Astrocyte (in vitro differentiated cells and primary cell): Measurements from ENCODE around the gene GNG2. TPM values are rescaled to one million over a fixed set of nuclear protein-coding genes. Genes with fewer than 3 reads are reported as not detected.

Source experiments
- DNase-seq: peaks from one replicate; pipeline ENCODE4 v3.0.0-alpha.2; 2010; ENCODE audit warnings: low read depth
- FAIRE-seq: peaks from 2 replicates; lab custom pipeline; 2011; peaks lifted over from hg19 to GRCh38; lab: Jason Lieb, UNC
- H2AFZ ChIP-seq: 2 replicates; pipeline ENCODE4 v1.6.0; 2012; ENCODE audit warnings: low read depth, low read length, inconsistent platforms
- H3K27ac ChIP-seq: 2 replicates; pipeline ENCODE4 v1.5.1; 2011; ENCODE audit warnings: low read depth, low read length, inconsistent platforms
- H3K27me3 ChIP-seq: 2 replicates; pipeline ENCODE4 v1.6.0; 2011; ENCODE audit warnings: low read length, inconsistent platforms; ENCODE audit not compliant: insufficient read depth
- H3K36me3 ChIP-seq: 2 replicates; pipeline ENCODE4 v1.5.1; 2011; ENCODE audit warnings: low read length, inconsistent platforms; ENCODE audit not compliant: insufficient read depth
- H3K4me1 ChIP-seq: 2 replicates; pipeline ENCODE4 v1.5.1; 2011; ENCODE audit warnings: low read length, inconsistent platforms; ENCODE audit not compliant: insufficient read depth
- H3K4me2 ChIP-seq: 2 replicates; pipeline ENCODE4 v1.6.0; 2012; ENCODE audit warnings: low read length, inconsistent platforms
- H3K4me3 ChIP-seq: 2 replicates; pipeline ENCODE4 v1.5.1; 2011; ENCODE audit warnings: low read depth, mild to moderate bottlenecking, low read length, inconsistent platforms; ENCODE audit not compliant: insufficient read depth
- H3K79me2 ChIP-seq: 2 replicates; pipeline ENCODE4 v1.6.0; 2012; ENCODE audit warnings: mild to moderate bottlenecking, low read length, inconsistent platforms; ENCODE audit not compliant: insufficient read depth
- H3K9ac ChIP-seq: 2 replicates; pipeline ENCODE4 v1.6.0; 2012; ENCODE audit warnings: mild to moderate bottlenecking, low read length, inconsistent platforms
- H3K9me3 ChIP-seq: 2 replicates; pipeline ENCODE4 v1.5.1; 2012; ENCODE audit warnings: low read depth, mild to moderate bottlenecking, low read length, inconsistent platforms; ENCODE audit not compliant: insufficient read depth
- H4K20me1 ChIP-seq: 2 replicates; pipeline ENCODE4 v1.6.0; 2012; ENCODE audit warnings: low read length, inconsistent platforms; ENCODE audit not compliant: insufficient read depth
- H3K27ac Mint-ChIP-seq: one replicate; pipeline ENCODE4 v1.8.0; 2021; ENCODE audit warnings: mild to moderate bottlenecking, mixed read lengths; ENCODE audit not compliant: unreplicated experiment
- H3K27me3 Mint-ChIP-seq: one replicate; pipeline ENCODE4 v1.8.0; 2021; ENCODE audit warnings: low read depth, mixed read lengths; ENCODE audit not compliant: unreplicated experiment
- H3K36me3 Mint-ChIP-seq: one replicate; pipeline ENCODE4 v1.8.0; 2021; ENCODE audit warnings: low read depth, mixed read lengths; ENCODE audit not compliant: unreplicated experiment
- H3K4me1 Mint-ChIP-seq: one replicate; pipeline ENCODE4 v1.8.0; 2021; ENCODE audit warnings: low read depth, mixed read lengths; ENCODE audit not compliant: unreplicated experiment
- H3K4me3 Mint-ChIP-seq: one replicate; pipeline ENCODE4 v1.8.0; 2021; ENCODE audit warnings: mild to moderate bottlenecking, moderate library complexity, mixed read lengths; ENCODE audit not compliant: unreplicated experiment
- H3K9me3 Mint-ChIP-seq: one replicate; pipeline ENCODE4 v1.8.0; 2021; ENCODE audit warnings: mild to moderate bottlenecking, mixed read lengths; ENCODE audit not compliant: unreplicated experiment
- EZH2 ChIP-seq: IDR thresholded peaks from 2 replicates; pipeline ENCODE4 v1.6.1; 2012; ENCODE audit warnings: mild to moderate bottlenecking, low read length, inconsistent platforms; ENCODE audit not compliant: insufficient read depth
- total RNA-seq: library from RNA; stranded (reverse); gene quantifications from 2 replicates; pipeline ENCODE4 v1.2.1, GENCODE V29; 2021
- TF ChIP-seq, protein P1 (sequence below): IDR thresholded peaks from 2 replicates; pipeline ENCODE4 v1.5.1; 2011; ENCODE audit warnings: low read depth, mild to moderate bottlenecking, inconsistent platforms, low read length, moderate library complexity; ENCODE audit not compliant: insufficient read depth

The GNG2 gene
- total RNA-seq, 1 donor from 2014 or later = 7.3 TPM

DNA sequence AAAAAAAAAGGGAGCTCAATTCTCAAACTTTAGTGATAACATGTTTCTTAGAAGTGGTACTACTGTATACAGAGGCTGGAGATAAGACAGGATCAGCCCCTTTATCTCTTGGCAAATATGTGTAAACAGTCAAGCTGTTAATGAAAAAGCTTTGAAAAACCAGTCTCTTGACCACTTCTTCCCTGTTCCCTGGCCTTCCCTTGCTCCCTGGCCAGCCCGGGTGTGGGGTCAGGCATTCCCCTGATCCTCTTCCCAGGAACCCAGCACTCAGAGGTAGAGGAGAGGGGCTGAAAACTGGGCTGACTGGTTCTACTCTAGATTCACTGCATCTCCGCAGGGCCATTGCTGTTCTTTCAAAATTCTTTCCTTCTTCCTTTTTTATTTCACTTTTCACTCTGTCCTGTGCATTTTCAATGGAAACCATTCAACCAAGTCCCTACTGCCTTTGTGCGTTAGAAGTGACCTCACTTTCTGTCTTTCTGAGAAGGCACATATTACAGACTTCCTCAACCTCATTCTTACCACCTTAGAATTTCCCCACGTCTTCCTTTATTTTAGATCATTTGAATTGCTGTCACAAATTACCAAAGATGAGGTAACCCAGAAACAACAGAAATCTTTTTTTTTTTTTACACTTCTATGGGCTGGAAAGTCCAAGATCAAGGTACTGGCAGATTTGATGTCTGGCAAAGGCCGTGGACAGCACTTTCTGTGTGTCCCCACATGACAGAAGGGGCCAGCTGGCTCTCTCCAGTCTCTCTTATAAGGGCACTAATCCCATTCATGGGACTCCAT is 5.7 kb downstream of the GNG2 start:
- Mint-ChIP-seq H3K27me3 (no peaks in the 10 kb centered on the region), H3K27ac (no peak overlapping the region), H3K36me3 (no peaks in the 10 kb centered on the region), H3K9me3 (no peaks in the 10 kb centered on the region), H3K4me3 (no peak overlapping the region), H3K4me1 (peaks cover 6% of the 10 kb centered on the region)
- H3K79me2 ChIP-seq = peaks cover 24% of the 10 kb centered on the region
- H3K4me3 ChIP-seq = no peak overlapping the region
- no peaks in the 10 kb centered on the region for H3K27me3 ChIP-seq
- no peak overlapping the region for H2AFZ ChIP-seq
- no peak overlapping the region for H3K4me2 ChIP-seq
- H4K20me1 ChIP-seq = no peaks in the 10 kb centered on the region
- H3K4me1 ChIP-seq = peaks cover 10% of the 10 kb centered on the region
- no peaks in the 10 kb centered on the region for H3K36me3 ChIP-seq
- H3K27ac ChIP-seq = no peak overlapping the region
- TF ChIP-seq, protein P1, sequence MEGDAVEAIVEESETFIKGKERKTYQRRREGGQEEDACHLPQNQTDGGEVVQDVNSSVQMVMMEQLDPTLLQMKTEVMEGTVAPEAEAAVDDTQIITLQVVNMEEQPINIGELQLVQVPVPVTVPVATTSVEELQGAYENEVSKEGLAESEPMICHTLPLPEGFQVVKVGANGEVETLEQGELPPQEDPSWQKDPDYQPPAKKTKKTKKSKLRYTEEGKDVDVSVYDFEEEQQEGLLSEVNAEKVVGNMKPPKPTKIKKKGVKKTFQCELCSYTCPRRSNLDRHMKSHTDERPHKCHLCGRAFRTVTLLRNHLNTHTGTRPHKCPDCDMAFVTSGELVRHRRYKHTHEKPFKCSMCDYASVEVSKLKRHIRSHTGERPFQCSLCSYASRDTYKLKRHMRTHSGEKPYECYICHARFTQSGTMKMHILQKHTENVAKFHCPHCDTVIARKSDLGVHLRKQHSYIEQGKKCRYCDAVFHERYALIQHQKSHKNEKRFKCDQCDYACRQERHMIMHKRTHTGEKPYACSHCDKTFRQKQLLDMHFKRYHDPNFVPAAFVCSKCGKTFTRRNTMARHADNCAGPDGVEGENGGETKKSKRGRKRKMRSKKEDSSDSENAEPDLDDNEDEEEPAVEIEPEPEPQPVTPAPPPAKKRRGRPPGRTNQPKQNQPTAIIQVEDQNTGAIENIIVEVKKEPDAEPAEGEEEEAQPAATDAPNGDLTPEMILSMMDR = no peak
- no peak for TF ChIP-seq EZH2
- H3K9ac ChIP-seq = no peak overlapping the region
- H3K9me3 ChIP-seq = no peaks in the 10 kb centered on the region
- DNase-seq = no peak
- FAIRE-seq = no peak

DNA sequence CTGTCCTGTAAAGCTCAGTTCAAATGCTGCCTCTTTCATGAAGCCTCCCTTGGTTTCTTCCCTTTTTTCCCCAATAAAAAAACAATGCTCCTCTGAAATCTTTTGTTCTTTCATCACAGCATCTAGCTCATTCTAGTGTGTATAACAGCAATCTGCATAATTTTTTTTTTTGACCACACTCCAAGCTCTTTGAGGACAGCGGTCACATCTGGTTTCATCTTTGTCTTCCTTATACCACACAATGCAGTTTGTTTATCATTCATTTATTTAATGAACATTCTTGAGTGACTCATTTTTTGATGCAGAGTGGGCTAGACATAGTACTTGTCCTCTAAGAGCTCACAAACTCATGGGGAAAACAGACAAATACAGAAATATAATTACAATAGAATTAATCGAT is 7.3 kb downstream of the GNG2 start:
- Histone ChIP-seq H4K20me1 (no peaks in the 10 kb centered on the region), H3K27me3 (no peaks in the 10 kb centered on the region), H3K4me2 (no peak overlapping the region), H2AFZ (no peak overlapping the region), H3K27ac (no peak overlapping the region), H3K9me3 (no peaks in the 10 kb centered on the region), H3K4me1 (peaks cover 5% of the 10 kb centered on the region), H3K4me3 (no peak overlapping the region), H3K9ac (no peak overlapping the region), H3K36me3 (no peaks in the 10 kb centered on the region), H3K79me2 (peaks cover 30% of the 10 kb centered on the region)
- no peaks in the 10 kb centered on the region for H3K4me1 Mint-ChIP-seq
- H3K4me3 Mint-ChIP-seq = no peak overlapping the region
- TF ChIP-seq, protein P1 = no peak
- no peak for TF ChIP-seq EZH2
- no peaks in the 10 kb centered on the region for H3K27me3 Mint-ChIP-seq
- no peaks in the 10 kb centered on the region for H3K36me3 Mint-ChIP-seq
- peak; percentile 5 for FAIRE-seq
- peak; percentile 55 for DNase-seq
- no peaks in the 10 kb centered on the region for H3K9me3 Mint-ChIP-seq
- no peak overlapping the region for H3K27ac Mint-ChIP-seq

DNA sequence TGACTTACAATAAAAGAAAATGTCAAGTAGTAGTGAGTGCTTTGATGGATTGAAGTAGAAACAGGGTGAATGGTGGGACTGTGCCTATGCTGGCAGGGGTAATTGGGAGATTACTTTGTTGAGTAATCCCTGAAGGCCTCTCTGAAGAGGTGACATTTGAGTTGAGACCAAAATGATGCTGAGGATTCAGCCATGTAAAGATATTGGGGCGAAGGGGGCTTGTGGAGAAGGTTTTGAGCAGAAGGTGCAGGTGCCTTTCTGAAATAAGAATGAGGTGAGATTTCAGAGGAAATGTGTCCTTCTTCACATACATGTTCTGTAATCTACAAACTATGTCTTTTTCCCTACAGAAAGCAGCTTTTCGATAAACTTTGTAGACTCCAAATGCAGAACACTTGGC is 8.0 kb downstream of the GNG2 start:
- no peak for DNase-seq
- TF ChIP-seq, protein P1 = no peak
- no peak for TF ChIP-seq EZH2
- Histone ChIP-seq H3K9me3 (no peaks in the 10 kb centered on the region), H3K4me2 (no peak overlapping the region), H3K27ac (no peak overlapping the region), H3K4me1 (peaks cover 10% of the 10 kb centered on the region), H3K79me2 (peaks cover 25% of the 10 kb centered on the region), H3K27me3 (no peaks in the 10 kb centered on the region), H4K20me1 (no peaks in the 10 kb centered on the region), H3K36me3 (no peaks in the 10 kb centered on the region), H3K4me3 (no peak overlapping the region), H3K9ac (no peak overlapping the region), H2AFZ (no peak overlapping the region)
- Mint-ChIP-seq H3K4me3 (no peak overlapping the region), H3K27me3 (no peaks in the 10 kb centered on the region), H3K4me1 (peaks cover 6% of the 10 kb centered on the region), H3K27ac (no peak overlapping the region), H3K9me3 (no peaks in the 10 kb centered on the region), H3K36me3 (no peaks in the 10 kb centered on the region)
- FAIRE-seq = no peak
